HL-60 (cell line): Measurements from ENCODE around the gene DYSF.

Experiments
- GABPA ChIP-seq: IDR thresholded peaks from 2 replicates; pipeline ENCODE4 v1.6.1; 2012; ENCODE audit warnings: low read depth
- POLR2AphosphoS5 ChIP-seq: IDR thresholded peaks from 2 replicates; pipeline ENCODE4 v1.6.1; 2012; ENCODE audit warnings: low read depth
- TF ChIP-seq, protein P1 (sequence below): IDR thresholded peaks from one replicate; pipeline ENCODE4 v1.5.1; 2011; ENCODE audit warnings: low read length, control low read depth, inconsistent platforms; ENCODE audit not compliant: insufficient read depth

DNA sequence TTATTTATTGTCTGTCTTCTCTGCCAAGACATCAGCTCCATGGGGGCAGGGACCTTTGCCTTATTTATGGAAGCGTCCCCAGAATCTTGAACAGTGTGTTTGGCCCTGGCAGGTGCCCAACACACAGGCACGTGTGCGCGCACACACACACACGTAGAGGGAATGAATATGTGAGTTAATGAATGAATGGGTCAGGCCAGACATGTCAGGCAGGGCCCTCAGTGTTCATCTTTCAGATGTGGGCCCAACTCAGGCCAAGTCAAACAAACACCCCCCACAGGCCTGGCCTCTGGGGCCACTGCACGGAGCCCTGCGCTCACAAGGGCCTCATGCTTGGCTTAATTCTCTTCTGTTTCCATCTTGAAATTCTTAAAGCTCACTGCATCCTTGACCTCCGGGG, 54.1 kb downstream of the DYSF start:
- TF ChIP-seq POLR2AphosphoS5 (no peak), GABPA (no peak)
- TF ChIP-seq, protein P1, sequence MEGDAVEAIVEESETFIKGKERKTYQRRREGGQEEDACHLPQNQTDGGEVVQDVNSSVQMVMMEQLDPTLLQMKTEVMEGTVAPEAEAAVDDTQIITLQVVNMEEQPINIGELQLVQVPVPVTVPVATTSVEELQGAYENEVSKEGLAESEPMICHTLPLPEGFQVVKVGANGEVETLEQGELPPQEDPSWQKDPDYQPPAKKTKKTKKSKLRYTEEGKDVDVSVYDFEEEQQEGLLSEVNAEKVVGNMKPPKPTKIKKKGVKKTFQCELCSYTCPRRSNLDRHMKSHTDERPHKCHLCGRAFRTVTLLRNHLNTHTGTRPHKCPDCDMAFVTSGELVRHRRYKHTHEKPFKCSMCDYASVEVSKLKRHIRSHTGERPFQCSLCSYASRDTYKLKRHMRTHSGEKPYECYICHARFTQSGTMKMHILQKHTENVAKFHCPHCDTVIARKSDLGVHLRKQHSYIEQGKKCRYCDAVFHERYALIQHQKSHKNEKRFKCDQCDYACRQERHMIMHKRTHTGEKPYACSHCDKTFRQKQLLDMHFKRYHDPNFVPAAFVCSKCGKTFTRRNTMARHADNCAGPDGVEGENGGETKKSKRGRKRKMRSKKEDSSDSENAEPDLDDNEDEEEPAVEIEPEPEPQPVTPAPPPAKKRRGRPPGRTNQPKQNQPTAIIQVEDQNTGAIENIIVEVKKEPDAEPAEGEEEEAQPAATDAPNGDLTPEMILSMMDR: no peak
